GM18858 (cell line): ENCODE measurements around the gene RNU6-8.

ENCODE experiments used
- ATAC-seq: cut with Tn5 transposase; IDR thresholded peaks from one replicate; pipeline ENCODE4 v1.9.1; 2021; ENCODE audit not compliant: unreplicated experiment

RNU6-8 gene

DNA sequence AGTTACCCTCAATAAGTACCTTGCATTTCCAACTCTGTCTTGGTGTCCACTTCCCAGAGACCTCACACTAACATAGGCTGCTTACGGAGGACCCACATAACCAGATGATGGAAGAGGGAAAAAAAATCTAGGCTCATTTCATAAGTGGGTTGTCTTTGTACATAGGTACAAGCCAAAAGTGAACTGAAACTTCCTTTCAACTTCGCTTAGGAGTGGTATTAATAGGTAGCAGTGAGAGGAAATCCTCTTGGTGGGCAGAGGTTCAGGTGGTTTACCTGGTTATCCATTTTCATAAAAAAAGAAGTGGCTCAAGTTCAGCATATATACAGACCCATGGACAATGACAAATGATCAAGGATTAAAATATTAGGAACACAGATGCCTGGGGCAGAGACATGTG is 37.0 kb downstream of the RNU6-8 start:
- ATAC-seq, result peak; percentile 38
